Endometrial microvascular endothelial cells (primary cell): ENCODE results near the gene RDH16. TPM values are rescaled to one million over a fixed set of nuclear protein-coding genes. Genes with fewer than 3 reads are reported as not detected.

Experiments
- total RNA-seq: library from RNA; depleted of rRNA; stranded (reverse); fragments of >200 nt; gene quantifications from one replicate; pipeline ENCODE4 v1.2.3, GENCODE V29; 2015; ENCODE audit errors: inconsistent ontology term

Gene RDH16
- total RNA-seq, 1 donor from 2014 or later: not detected

Other genes with a start within 250 kb of the RDH16 start
- gene NACA, start 232.3 kb downstream of the RDH16 start, total RNA-seq: 1,325 TPM
- 17.3 TPM for gene PRIM1, start 205.3 kb downstream of the RDH16 start, total RNA-seq
- gene HSD17B6, start 194.3 kb downstream of the RDH16 start, total RNA-seq: not detected
- not detected for gene SDR9C7, start 23.2 kb downstream of the RDH16 start, total RNA-seq
- 3.1 TPM for gene ZBTB39, start 48.9 kb upstream of the RDH16 start, total RNA-seq
- gene TAC3, start 58.9 kb upstream of the RDH16 start, total RNA-seq: not detected
- not detected for gene MYO1A, start 92.5 kb upstream of the RDH16 start, total RNA-seq
- gene NEMP1, start 121.2 kb upstream of the RDH16 start, total RNA-seq: 12.6 TPM
- 13.0 TPM for gene NAB2, start 131.5 kb upstream of the RDH16 start, total RNA-seq
- gene STAT6, start 153.8 kb upstream of the RDH16 start, total RNA-seq: 94.0 TPM
- 3.1 TPM for gene LRP1, start 170.9 kb upstream of the RDH16 start, total RNA-seq
- not detected for gene LRP1-AS, start 190.0 kb upstream of the RDH16 start, total RNA-seq